Activated T-cell treated with anti-CD3 and anti-CD28 coated beads, Interleukin-2, amount 50 U/mL, for 72 hours (primary cell): ENCODE data around the gene TENM3. TPM values are rescaled to one million over a fixed set of nuclear protein-coding genes. Genes with fewer than 3 reads are reported as not detected.

Experiments
- ATAC-seq, 2 donors: fragments of 150-1000 bp; cut with Tn5 transposase; replicated peaks in 1 of 2; 2 replicates each; pipeline ENCODE4 v1.10.0; 2021; ENCODE audit warnings: moderate library complexity in 2 of 2, mild to moderate bottlenecking in 1 of 2
- DNase-seq, 2 donors: peaks; one replicate each; pipeline ENCODE4 v3.0.0; 2021 to 2022; ENCODE audit warnings: mixed read lengths in 1 of 2
- H3K27ac Mint-ChIP-seq: one replicate; pipeline ENCODE4 v1.8.0; 2022; ENCODE audit warnings: mild to moderate bottlenecking, moderate library complexity, mixed read lengths
- H3K27me3 Mint-ChIP-seq: one replicate; pipeline ENCODE4 v1.8.0; 2022; ENCODE audit warnings: low read depth, mixed read lengths
- H3K36me3 Mint-ChIP-seq, 2 donors: one replicate each; pipeline ENCODE4 v1.8.0; 2022; ENCODE audit warnings: mixed read lengths in 2 of 2, mild to moderate bottlenecking in 1 of 2; ENCODE audit not compliant: insufficient read depth in 2 of 2
- H3K4me1 Mint-ChIP-seq: one replicate; pipeline ENCODE4 v1.8.0; 2022; ENCODE audit warnings: low read depth, mixed read lengths
- H3K4me3 Mint-ChIP-seq, 2 donors: one replicate each; pipeline ENCODE4 v1.8.0; 2022; ENCODE audit warnings: mild to moderate bottlenecking in 2 of 2, mixed read lengths in 2 of 2, moderate library complexity in 2 of 2
- H3K9me3 Mint-ChIP-seq, 2 donors: one replicate each; pipeline ENCODE4 v1.8.0; 2022; ENCODE audit warnings: mixed read lengths in 2 of 2
- total RNA-seq, 2 donors: library from RNA; stranded (reverse); gene quantifications; one replicate each; pipeline ENCODE4 v1.2.3, GENCODE V29; 2022

The TENM3 gene
- total RNA-seq, 2 donors from 2014 or later = 0.12 TPM; not detected in 1

DNA sequence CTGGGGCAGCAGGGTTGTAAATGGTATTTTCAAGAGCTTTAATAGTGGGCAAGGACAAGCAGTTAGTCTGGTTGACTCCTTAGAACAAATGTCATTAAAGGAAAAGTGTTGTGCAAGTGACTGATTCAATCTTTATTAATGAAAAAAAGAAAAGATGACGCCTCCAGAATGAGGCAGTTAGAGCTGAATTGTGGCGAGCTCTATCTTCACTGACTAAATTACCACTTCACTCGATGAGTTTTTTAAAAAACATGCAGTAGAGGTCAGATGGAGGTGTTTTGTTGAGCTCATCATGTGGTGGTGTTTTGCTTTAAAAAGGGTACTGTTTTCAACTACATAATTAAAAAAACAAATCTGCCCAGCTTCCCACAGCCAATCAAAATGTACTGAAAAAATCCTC is 28.1 kb upstream of the TENM3 start:
- Mint-ChIP-seq H3K4me3 (no peak overlapping the region), H3K9me3 (peaks cover 0 to 4% of the 10 kb centered on the region in 2 donors), H3K4me1 (no peaks in the 10 kb centered on the region), H3K27ac (no peak overlapping the region), H3K36me3 (no peaks in the 10 kb centered on the region), H3K27me3 (no peaks in the 10 kb centered on the region)
- DNase-seq (no peak), ATAC-seq (no peak)

DNA sequence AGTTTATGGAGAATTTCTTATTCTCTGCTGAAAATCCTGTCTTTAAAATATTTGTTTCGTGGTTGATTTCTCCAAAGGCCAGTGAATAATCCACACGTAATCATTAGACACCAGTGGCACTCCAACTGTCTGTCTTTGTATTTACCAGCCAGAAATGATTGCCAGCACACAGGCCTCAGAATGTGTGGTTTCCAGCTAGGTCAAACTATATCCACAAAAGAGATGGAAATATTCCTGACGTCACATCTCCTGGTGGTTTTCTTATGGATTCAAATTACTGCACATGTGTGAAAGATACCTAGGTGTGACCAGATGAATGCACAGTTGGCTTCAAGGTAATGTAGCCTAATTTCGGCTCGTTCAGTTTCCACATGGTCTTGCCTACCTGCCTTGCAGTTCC is 27.2 kb upstream of the TENM3 start:
- ATAC-seq = no peak
- Mint-ChIP-seq H3K4me1 (no peaks in the 10 kb centered on the region), H3K27ac (no peak overlapping the region), H3K9me3 (no peaks in the 10 kb centered on the region), H3K36me3 (no peaks in the 10 kb centered on the region), H3K27me3 (no peaks in the 10 kb centered on the region), H3K4me3 (no peak overlapping the region)
- no peak for DNase-seq

DNA sequence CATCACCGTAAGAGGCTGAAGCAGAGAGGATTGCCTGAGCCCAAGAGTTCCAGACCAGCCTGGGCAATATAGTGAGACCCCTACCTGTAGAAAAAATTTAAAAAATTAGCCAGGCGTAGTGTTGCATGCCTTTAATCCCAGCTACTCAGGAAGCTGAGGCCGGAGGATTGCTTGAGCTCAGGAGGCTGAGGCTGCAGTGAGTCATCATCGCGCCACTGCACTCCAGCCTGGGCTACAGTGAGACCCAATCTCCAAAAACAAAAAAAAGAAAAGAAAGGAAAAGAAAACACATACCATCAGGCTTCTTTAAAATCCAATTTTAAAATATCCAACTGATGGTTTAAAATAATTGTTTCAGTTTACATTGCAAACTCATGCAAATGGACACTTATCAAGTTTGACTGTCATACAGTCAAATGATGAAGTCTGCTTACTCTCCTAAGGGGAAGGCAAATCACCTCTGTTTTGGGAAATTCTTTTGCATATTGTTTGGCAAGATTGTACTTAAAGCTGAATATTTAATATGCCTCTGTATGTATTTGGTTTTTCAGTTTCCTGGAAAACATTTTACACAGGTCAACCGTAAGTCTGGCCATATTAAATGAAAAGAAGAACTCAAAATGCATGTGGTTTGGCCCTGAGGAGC is 23.7 kb upstream of the TENM3 start:
- Mint-ChIP-seq H3K4me1 (no peaks in the 10 kb centered on the region), H3K27ac (no peak overlapping the region), H3K36me3 (no peaks in the 10 kb centered on the region), H3K4me3 (no peak overlapping the region), H3K27me3 (no peaks in the 10 kb centered on the region), H3K9me3 (no peaks in the 10 kb centered on the region)
- DNase-seq = no peak
- ATAC-seq = no peak

DNA sequence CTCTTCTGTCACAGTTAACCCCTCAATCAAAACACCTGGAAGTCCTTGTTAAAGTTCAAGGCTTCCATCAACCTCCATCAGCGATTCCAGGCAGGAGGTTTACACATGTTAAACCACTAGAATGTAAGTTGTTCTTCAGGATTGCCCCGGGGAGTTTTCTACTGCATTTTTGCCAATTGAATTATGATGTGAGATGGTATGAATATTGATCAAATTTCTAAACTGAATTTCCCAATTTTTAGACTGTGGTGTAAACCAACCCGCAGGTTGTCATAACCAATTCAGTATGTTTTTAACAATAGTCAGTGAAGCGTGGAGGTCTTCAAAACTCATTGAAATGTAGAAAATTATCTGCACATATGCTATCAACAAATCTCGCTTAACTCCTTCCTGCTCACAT is 21.2 kb upstream of the TENM3 start:
- DNase-seq = no peak
- H3K9me3 Mint-ChIP-seq = no peaks in the 10 kb centered on the region
- H3K4me3 Mint-ChIP-seq = no peak overlapping the region
- H3K36me3 Mint-ChIP-seq = no peaks in the 10 kb centered on the region
- no peaks in the 10 kb centered on the region for H3K4me1 Mint-ChIP-seq
- ATAC-seq = no peak
- H3K27ac Mint-ChIP-seq = no peak overlapping the region
- H3K27me3 Mint-ChIP-seq = no peaks in the 10 kb centered on the region

DNA sequence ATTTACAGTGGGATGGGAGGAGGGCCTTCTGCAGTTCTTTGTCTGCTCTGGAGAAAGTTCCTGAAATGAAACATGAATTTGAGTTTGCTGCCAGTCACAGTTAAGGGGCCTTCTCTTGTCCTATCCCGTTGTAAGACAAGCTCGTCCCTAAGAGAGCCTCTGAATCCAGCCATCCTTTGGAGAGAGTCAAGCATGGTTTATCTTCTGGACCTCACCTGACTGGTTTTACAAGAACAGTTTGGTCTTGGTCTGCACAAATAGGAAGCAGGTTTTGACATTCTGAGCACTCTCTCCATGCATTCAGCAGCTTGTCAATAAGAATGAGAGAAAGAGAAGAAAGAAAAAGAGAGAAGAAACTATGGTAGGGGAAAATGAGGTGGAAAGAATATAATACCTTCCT is 20.4 kb upstream of the TENM3 start:
- H3K4me1 Mint-ChIP-seq = no peaks in the 10 kb centered on the region
- H3K9me3 Mint-ChIP-seq = no peaks in the 10 kb centered on the region
- DNase-seq = no peak
- H3K27ac Mint-ChIP-seq = no peak overlapping the region
- no peaks in the 10 kb centered on the region for H3K36me3 Mint-ChIP-seq
- no peak overlapping the region for H3K4me3 Mint-ChIP-seq
- ATAC-seq = no peak
- no peaks in the 10 kb centered on the region for H3K27me3 Mint-ChIP-seq

DNA sequence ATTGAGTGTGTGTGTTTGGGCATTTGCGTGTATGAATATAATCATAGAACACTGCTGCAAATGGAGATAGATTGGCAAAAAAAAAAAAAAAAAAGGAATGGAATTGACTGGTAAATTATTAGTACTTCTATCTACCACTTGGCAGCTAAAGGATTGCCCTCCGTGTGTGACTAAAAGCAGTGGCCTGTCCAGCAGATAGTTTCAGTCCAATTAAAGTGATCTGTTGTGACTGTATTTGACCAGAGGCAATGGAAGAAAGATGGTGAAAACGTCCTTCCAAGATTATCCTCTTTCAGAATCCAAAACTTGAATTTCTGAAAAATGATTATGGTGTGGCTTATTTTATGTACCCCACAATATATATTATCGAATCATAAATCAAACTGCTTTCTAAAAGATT is 19.5 kb upstream of the TENM3 start:
- Mint-ChIP-seq H3K9me3 (no peaks in the 10 kb centered on the region), H3K4me1 (no peaks in the 10 kb centered on the region), H3K36me3 (no peaks in the 10 kb centered on the region), H3K4me3 (no peak overlapping the region), H3K27ac (no peak overlapping the region), H3K27me3 (no peaks in the 10 kb centered on the region)
- no peak for ATAC-seq
- no peak for DNase-seq

DNA sequence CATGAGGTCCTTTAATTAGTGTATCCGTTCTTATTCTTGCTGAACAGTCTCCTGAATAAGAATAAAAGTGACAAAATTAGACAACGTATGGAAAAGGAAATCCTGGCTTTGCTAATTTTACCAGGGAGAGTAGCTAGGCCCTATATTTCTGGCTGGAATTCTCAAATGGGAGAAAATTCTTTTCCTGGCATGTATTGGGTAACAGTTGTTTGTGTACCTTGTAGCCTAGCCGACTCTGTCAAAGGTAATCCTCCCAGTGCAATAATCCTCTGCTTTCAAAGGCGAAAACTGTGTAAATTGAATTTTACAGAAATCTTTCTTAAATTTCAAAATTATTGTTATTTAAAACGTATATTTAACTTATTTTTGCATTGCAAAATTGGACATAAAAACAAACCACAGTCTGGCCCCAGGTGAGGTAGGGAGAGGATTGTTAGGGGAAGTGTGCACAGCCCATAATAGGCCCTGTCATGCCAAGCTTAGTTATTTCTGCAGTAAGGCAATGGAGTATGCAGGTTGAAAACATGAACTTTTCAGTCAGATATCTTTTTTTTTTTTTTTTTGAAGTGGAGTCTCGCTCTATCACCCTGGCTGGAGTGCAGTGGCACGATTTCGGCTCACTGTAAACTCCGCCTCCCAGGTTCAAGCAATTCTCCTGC is 18.9 kb upstream of the TENM3 start:
- no peaks in the 10 kb centered on the region for H3K4me1 Mint-ChIP-seq
- DNase-seq (no peak), ATAC-seq (no peak)
- no peaks in the 10 kb centered on the region for H3K27me3 Mint-ChIP-seq
- H3K27ac Mint-ChIP-seq = no peak overlapping the region
- H3K36me3 Mint-ChIP-seq = no peaks in the 10 kb centered on the region
- H3K9me3 Mint-ChIP-seq = no peaks in the 10 kb centered on the region
- H3K4me3 Mint-ChIP-seq = no peak overlapping the region

DNA sequence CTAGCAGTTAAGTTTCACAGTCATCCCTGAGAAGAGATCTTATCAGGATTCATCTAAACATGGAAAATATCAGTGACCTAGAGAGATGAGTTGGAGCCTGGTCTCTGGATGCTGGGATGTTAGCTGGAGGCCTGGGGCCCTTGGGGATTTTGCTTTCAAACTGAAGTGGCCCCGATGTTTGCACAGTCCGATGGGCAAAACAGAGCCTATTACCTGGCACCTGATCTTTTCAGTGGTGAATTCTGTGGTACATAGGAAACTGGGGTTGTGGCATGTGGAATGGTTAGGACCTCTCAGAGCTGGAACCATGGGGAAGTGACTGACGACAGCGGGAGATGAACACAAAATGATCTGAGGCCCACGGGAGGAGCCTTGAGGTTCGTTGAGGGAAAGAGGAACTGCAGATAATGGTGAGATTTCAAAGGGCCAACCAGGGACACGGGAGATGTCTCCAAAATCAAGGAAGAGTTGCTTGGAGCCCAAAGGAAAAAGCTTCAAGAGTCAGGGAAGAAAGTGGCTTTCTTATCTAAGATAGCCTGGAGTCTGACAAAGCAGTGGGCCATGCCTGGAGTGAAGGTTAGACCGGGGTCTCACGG is 17.8 kb upstream of the TENM3 start:
- no peak overlapping the region for H3K27ac Mint-ChIP-seq
- no peak for ATAC-seq
- H3K4me1 Mint-ChIP-seq = no peaks in the 10 kb centered on the region
- no peak for DNase-seq
- no peak overlapping the region for H3K4me3 Mint-ChIP-seq
- no peaks in the 10 kb centered on the region for H3K27me3 Mint-ChIP-seq
- no peaks in the 10 kb centered on the region for H3K36me3 Mint-ChIP-seq
- H3K9me3 Mint-ChIP-seq = no peaks in the 10 kb centered on the region

DNA sequence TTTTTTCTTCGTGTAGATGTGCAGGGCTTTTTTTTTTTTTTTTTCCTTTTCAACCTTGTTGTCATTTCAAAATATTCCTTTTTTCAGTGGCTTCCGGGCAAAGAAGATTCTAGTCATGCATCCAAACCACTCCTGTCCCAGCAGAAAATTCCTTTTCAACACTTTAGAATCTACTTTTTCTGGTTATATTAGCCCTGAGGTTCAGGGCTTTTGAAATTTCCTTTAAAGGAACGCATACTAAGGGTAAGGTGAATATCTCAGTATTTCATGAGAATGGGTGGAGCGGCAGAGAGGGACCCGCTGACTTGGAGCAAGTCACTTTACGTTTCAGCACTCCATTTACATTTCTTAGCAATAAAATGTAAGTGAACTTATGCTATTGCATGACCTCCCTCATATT is 15.6 kb upstream of the TENM3 start:
- no peak overlapping the region for H3K4me3 Mint-ChIP-seq
- H3K36me3 Mint-ChIP-seq = no peaks in the 10 kb centered on the region
- no peak for DNase-seq
- H3K27ac Mint-ChIP-seq = no peak overlapping the region
- no peaks in the 10 kb centered on the region for H3K9me3 Mint-ChIP-seq
- no peak for ATAC-seq
- H3K27me3 Mint-ChIP-seq = no peaks in the 10 kb centered on the region
- no peaks in the 10 kb centered on the region for H3K4me1 Mint-ChIP-seq

DNA sequence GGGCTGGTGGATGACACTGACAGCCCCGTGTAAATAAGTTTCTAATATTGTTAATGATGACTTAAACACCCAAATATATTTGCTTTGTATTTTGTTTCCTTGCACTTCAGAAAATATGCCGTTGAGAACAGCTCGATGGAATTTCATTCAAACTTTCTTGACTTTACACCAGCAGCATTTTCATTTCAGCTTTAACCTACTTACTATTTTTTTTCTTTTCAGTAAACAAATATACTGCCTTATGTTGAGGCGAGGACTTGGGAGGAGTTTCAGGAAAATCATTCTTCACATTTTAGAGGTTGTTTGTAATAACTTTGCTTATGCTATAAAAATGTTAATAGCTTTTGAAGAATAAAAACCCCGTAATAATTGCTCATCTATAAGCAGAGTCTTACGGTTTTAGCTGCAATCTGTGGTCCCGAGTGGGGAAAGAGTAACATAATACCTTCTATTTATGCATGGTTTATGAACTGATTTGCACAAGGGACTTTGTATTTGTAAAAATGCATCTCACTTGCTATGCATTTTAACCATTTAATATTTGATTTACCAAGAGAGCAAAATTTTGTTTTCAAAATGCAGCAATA is 14.1 kb upstream of the TENM3 start:
- DNase-seq = no peak

DNA sequence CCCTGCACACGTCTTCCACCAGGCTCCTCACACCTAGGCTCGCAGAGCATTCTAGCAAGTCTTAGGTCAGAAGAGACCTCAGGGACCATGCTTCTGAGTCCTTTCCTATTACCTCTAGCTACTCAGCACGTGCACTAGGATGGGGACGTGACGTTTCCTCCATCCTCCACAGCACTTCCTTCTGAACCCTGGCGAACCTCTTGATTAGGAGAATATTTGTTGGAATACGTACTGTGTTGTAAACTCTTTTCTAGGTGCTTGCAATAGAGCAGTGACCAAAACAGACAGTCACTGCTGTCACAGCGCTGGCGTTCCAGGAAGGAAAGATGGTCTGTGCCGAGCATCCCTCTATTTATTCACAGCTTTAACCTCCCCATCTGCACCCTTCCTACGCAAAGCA is 12.9 kb upstream of the TENM3 start:
- Mint-ChIP-seq H3K4me1 (no peaks in the 10 kb centered on the region), H3K36me3 (no peaks in the 10 kb centered on the region), H3K9me3 (no peaks in the 10 kb centered on the region), H3K27ac (no peak overlapping the region), H3K27me3 (no peaks in the 10 kb centered on the region), H3K4me3 (no peak overlapping the region)
- no peak for DNase-seq
- no peak for ATAC-seq

More for the DNA sequence above, 14.1 kb upstream of the TENM3 start:
- Mint-ChIP-seq H3K9me3 (no peaks in the 10 kb centered on the region), H3K4me1 (no peaks in the 10 kb centered on the region), H3K27me3 (no peaks in the 10 kb centered on the region), H3K36me3 (no peaks in the 10 kb centered on the region), H3K27ac (no peak overlapping the region), H3K4me3 (no peak overlapping the region)
- ATAC-seq = no peak

DNA sequence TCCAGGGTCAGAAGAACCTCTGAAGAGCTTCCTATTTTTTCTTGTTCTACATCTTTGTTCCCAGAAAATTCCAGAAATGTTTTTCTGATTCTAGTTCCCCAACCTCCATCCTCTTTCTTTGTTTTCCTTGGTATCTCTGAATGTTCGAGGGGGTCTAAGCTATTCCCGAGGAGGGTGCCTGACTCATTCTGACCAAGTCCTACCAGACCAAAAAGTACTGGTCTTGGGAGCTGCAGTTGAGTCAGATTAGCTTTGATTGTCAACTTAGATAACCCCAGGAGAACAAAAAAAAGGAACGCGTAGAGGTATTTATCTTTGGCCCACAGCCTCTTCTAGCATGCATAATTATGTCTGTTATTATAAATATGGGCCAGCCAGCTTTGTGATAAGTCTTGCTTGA is 12.1 kb upstream of the TENM3 start:
- H3K4me3 Mint-ChIP-seq = no peak overlapping the region
- ATAC-seq = no peak

DNA sequence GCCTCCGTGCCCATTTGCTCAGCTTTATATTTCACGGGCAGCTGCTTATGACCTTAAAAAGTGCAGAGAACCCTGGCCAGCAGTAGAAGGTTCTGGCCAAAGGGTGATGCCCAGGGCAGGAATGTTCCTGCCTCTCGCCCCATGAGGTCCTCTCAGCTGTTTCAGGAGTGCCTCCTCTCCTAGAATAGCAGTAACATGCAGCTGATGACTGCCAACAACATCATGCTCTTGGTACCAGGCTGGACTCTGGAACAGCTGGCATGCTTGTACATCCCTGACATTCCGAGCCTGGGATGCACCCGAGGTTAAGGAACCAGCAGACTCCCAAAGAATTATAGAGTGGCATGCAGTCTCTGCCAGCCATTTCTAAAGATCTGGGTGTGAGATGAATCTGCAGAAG is 11.7 kb upstream of the TENM3 start:
- Mint-ChIP-seq H3K4me1 (no peaks in the 10 kb centered on the region), H3K36me3 (no peaks in the 10 kb centered on the region)

More for the DNA sequence above, 12.1 kb upstream of the TENM3 start:
- DNase-seq = no peak
- H3K4me1 Mint-ChIP-seq = no peaks in the 10 kb centered on the region
- H3K9me3 Mint-ChIP-seq = no peaks in the 10 kb centered on the region
- no peak overlapping the region for H3K27ac Mint-ChIP-seq
- no peaks in the 10 kb centered on the region for H3K27me3 Mint-ChIP-seq
- H3K36me3 Mint-ChIP-seq = no peaks in the 10 kb centered on the region

More for the DNA sequence above, 11.7 kb upstream of the TENM3 start:
- ATAC-seq (no peak), DNase-seq (no peak)
- Mint-ChIP-seq H3K4me3 (no peak overlapping the region), H3K27me3 (no peaks in the 10 kb centered on the region), H3K27ac (no peak overlapping the region), H3K9me3 (no peaks in the 10 kb centered on the region)
